Keratinocyte (primary cell): ENCODE results near the gene SOWAHC. TPM values are rescaled to one million over a fixed set of nuclear protein-coding genes. Genes with fewer than 3 reads are reported as not detected.
A peak's percentile ranks its signal among the peaks of the same experiment; 100 is the strongest.

Experiments used
- DNase-seq: peaks from one replicate; pipeline ENCODE4 v3.0.0-alpha.2; 2011; ENCODE audit warnings: low read depth, missing footprints, low spot score
- FAIRE-seq: peaks from 2 replicates; lab custom pipeline; 2011; peaks lifted over from hg19 to GRCh38; lab: Jason Lieb, UNC
- H2AFZ ChIP-seq: 2 replicates; pipeline ENCODE4 v1.6.0; 2012; ENCODE audit warnings: low read length, control low read depth, inconsistent platforms; ENCODE audit not compliant: control insufficient read depth
- H3K27ac ChIP-seq: 2 replicates; pipeline ENCODE4 v1.5.1; 2011; ENCODE audit warnings: low read length; ENCODE audit not compliant: control insufficient read depth, insufficient read depth
- H3K27me3 ChIP-seq: 3 replicates; pipeline ENCODE4 v1.6.0; 2011; ENCODE audit warnings: low read length; ENCODE audit not compliant: control insufficient read depth, insufficient read depth; ENCODE audit errors: extremely low read depth
- H3K36me3 ChIP-seq, 2 experiments: 2 replicates in 1 of 2; 3 replicates in 1 of 2; pipeline ENCODE4 v1.5.1; 2011; ENCODE audit warnings: low read length in 2 of 2, mild to moderate bottlenecking in 1 of 2; ENCODE audit not compliant: control insufficient read depth in 2 of 2, insufficient read depth in 2 of 2; ENCODE audit errors: extremely low read depth in 1 of 2
- H3K4me1 ChIP-seq: 3 replicates; pipeline ENCODE4 v1.5.1; 2011; ENCODE audit warnings: low read length; ENCODE audit not compliant: control insufficient read depth, insufficient read depth; ENCODE audit errors: extremely low read depth
- H3K4me2 ChIP-seq: 3 replicates; pipeline ENCODE4 v1.6.0; 2011; ENCODE audit warnings: low read depth, low read length; ENCODE audit not compliant: control insufficient read depth, insufficient read depth; ENCODE audit errors: extremely low read depth
- H3K4me3 ChIP-seq, 3 experiments: fragments of 200-600 bp in 1 of 3; sonication (generic) in 1 of 3; 2 replicates in 2 of 3; 3 replicates in 1 of 3; pipeline ENCODE4 v1.5.1; 2011 to 2016; ENCODE audit warnings: low read length in 3 of 3, mild to moderate bottlenecking in 3 of 3, control low read depth in 2 of 3, inconsistent platforms in 1 of 3, low read depth in 1 of 3, mixed read lengths in 1 of 3, mixed run types in 1 of 3, moderate library complexity in 1 of 3; ENCODE audit not compliant: control insufficient read depth in 2 of 3, insufficient read depth in 2 of 3; ENCODE audit errors: extremely low read depth in 1 of 3
- H3K79me2 ChIP-seq: 2 replicates; pipeline ENCODE4 v1.6.0; 2012; ENCODE audit warnings: low read length; ENCODE audit not compliant: control insufficient read depth, insufficient read depth
- H3K9ac ChIP-seq: 3 replicates; pipeline ENCODE4 v1.6.0; 2011; ENCODE audit warnings: low read length; ENCODE audit not compliant: control insufficient read depth, insufficient read depth; ENCODE audit errors: extremely low read depth
- H3K9me1 ChIP-seq: 3 replicates; pipeline ENCODE4 v1.6.0; 2011; ENCODE audit warnings: low read length; ENCODE audit not compliant: control insufficient read depth, insufficient read depth; ENCODE audit errors: extremely low read depth
- H3K9me3 ChIP-seq: 2 replicates; pipeline ENCODE4 v1.5.1; 2012; ENCODE audit warnings: low read depth, low read length; ENCODE audit not compliant: control insufficient read depth
- H4K20me1 ChIP-seq: 3 replicates; pipeline ENCODE4 v1.6.0; 2011; ENCODE audit warnings: low read length; ENCODE audit not compliant: control insufficient read depth, insufficient read depth; ENCODE audit errors: extremely low read depth
- EZH2 ChIP-seq: IDR thresholded peaks from one replicate; pipeline ENCODE4 v1.6.1; 2012; ENCODE audit warnings: inconsistent platforms, mild to moderate bottlenecking, low read length, moderate library complexity
- dilution Hi-C: fragments of 300-500 bp; cut with MboI; formaldehyde crosslinking; loops from one replicate; pipeline ENCODE4 v1.7.0; 2020; ENCODE audit warnings: low sequenced_read_pairs; ENCODE audit not compliant: extremely low pct_ligation_motif_present
- polyA plus RNA-seq, 5 experiments: library from polyadenylated mRNA; depleted of rRNA in 3 of 5; stranded (reverse) in 3 of 5; stranded (forward) in 1 of 5; unstranded in 1 of 5; fragments of >200 nt; gene quantifications; 1 replicate in 1 of 5; 2 replicates in 3 of 5; 3 replicates in 1 of 5; pipeline versions ENCODE4 v1.2.1 to v1.2.3, GENCODE V29; 2011 to 2012; ENCODE audit warnings: missing spikeins in 2 of 5, low read depth in 1 of 5, low replicate concordance in 1 of 5
- TF ChIP-seq, protein P1 (sequence below), 3 experiments: IDR thresholded peaks in 1 of 3; conservative IDR thresholded peaks in 1 of 3; optimal IDR thresholded peaks in 1 of 3; 2 replicates in 2 of 3; 3 replicates in 1 of 3; pipeline versions ENCODE3 to v1.5.1; 2011; ENCODE audit warnings: low read length in 3 of 3, mild to moderate bottlenecking in 3 of 3, moderate library complexity in 2 of 3, control low read depth in 1 of 3, inconsistent platforms in 1 of 3; ENCODE audit not compliant: insufficient read depth in 2 of 3; ENCODE audit errors: extremely low read depth in 1 of 3

The SOWAHC gene
- polyA plus RNA-seq, 1 donor (not counting 4 experiments of a cell fraction or from before 2014, with no cell fraction given) = 22.3 TPM

DNA sequence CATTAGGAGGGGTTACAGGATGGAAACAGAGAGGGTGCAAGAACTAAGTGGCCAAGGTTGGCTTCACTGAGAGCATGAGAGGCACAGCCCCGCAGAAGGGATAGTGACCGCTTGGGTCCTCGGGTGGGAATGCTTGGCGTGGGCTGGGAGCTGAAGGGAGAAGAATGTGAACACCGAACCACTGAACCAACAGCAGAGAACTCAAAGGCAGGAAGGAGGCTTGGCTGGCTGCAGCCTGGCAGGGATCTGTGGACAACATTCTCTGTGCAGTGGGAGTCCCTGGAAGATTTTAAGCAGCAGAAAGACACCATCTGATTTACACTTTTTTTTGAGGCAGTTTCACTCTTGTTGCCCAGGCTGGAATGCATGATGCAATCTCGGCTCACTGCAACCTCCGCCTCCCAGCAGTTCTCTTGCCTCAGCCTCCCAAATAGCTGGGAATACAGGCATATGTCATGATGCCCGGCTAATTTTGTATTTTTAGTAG, 33.9 kb downstream of the SOWAHC start:
- DNase-seq (no peak), FAIRE-seq (no peak)
- H3K79me2 ChIP-seq = no peaks in the 10 kb centered on the region
- H4K20me1 ChIP-seq = no peaks in the 10 kb centered on the region
- no peak overlapping the region for H3K4me2 ChIP-seq
- H3K4me3 ChIP-seq = no peak overlapping the region
- H3K9ac ChIP-seq = no peak overlapping the region
- TF ChIP-seq, protein P1, sequence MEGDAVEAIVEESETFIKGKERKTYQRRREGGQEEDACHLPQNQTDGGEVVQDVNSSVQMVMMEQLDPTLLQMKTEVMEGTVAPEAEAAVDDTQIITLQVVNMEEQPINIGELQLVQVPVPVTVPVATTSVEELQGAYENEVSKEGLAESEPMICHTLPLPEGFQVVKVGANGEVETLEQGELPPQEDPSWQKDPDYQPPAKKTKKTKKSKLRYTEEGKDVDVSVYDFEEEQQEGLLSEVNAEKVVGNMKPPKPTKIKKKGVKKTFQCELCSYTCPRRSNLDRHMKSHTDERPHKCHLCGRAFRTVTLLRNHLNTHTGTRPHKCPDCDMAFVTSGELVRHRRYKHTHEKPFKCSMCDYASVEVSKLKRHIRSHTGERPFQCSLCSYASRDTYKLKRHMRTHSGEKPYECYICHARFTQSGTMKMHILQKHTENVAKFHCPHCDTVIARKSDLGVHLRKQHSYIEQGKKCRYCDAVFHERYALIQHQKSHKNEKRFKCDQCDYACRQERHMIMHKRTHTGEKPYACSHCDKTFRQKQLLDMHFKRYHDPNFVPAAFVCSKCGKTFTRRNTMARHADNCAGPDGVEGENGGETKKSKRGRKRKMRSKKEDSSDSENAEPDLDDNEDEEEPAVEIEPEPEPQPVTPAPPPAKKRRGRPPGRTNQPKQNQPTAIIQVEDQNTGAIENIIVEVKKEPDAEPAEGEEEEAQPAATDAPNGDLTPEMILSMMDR (optimal IDR thresholded peaks at IDR 0.05 in 1 of 3, IDR thresholded peaks at IDR 0.05 in 1 of 3, conservative IDR thresholded peaks at IDR 0.05 in 1 of 3; ENCODE audit: extremely low read depth in 1 of 3, insufficient read depth in 2 of 3, low read length in 3 of 3) = no peak
- no peak for TF ChIP-seq EZH2
- no peaks in the 10 kb centered on the region for H3K9me1 ChIP-seq
- dilution Hi-C loops = no loop called here
- H3K27ac ChIP-seq = no peak overlapping the region
- H3K27me3 ChIP-seq = no peaks in the 10 kb centered on the region
- no peak overlapping the region for H2AFZ ChIP-seq
- peaks cover 15% of the 10 kb centered on the region for H3K4me1 ChIP-seq
- no peaks in the 10 kb centered on the region for H3K9me3 ChIP-seq
- no peaks in the 10 kb centered on the region for H3K36me3 ChIP-seq

DNA sequence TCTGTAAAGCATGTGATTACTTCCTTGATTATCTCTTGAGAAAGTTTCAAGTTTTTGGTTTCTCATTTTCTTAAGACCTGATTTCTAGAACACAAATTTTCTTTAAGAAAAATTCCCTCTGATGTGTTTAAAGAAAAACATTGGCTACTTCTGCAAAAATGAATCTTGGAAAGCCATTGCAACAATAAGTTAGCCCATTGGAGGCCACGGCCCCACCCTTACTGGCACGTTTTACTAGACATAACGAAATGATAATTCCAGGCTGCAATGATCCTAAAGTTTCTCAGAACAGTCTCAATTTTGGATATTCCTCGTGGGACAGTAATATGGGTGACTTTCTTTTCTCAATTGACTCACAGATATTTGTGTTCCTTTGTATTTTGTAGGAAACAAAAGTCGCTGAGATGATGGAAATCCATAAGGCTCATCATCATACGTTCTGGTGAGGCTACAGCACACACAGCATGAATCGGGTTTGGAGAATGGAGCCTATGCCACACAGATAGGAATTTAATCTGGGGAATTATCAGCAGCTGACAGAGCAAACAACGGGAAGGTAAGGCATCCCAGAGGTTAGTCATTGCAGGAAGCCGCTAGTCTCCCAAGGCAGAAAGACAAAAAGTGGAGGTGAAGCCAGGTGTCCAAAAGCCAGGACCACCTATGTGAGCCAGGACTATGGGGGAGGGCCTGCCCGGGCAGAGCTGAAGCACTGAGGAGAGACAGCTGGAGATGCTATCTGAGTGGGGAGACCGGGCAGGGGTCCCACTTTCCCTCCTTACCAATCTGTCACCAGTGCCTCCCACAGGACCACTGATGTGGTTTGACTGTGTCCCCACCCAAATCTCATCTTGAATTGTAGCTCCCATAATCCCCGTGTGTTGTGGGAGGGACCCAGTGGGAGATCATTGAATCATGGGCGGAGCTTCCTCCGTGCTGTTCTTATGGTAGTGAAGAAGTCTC, 35.9 kb downstream of the SOWAHC start:
- TF ChIP-seq, protein P1 (optimal IDR thresholded peaks at IDR 0.05 in 1 of 3, IDR thresholded peaks at IDR 0.05 in 1 of 3, conservative IDR thresholded peaks at IDR 0.05 in 1 of 3; ENCODE audit: extremely low read depth in 1 of 3, insufficient read depth in 2 of 3, low read length in 3 of 3) = no peak
- TF ChIP-seq EZH2 = no peak
- Histone ChIP-seq H3K9me3 (no peaks in the 10 kb centered on the region), H3K4me2 (peak overlapping the region; percentile 8), H3K27me3 (no peaks in the 10 kb centered on the region), H3K9ac (no peak overlapping the region), H3K27ac (no peak overlapping the region), H2AFZ (no peak overlapping the region), H3K4me1 (peaks cover 5% of the 10 kb centered on the region), H4K20me1 (no peaks in the 10 kb centered on the region), H3K4me3 (no peak overlapping the region), H3K36me3 (no peaks in the 10 kb centered on the region), H3K9me1 (no peaks in the 10 kb centered on the region), H3K79me2 (no peaks in the 10 kb centered on the region)
- DNase-seq (no peak), FAIRE-seq (peak; percentile 75)
- dilution Hi-C loops = no loop called here
